Liver (tissue), 9 donors: Measurements from ENCODE around the gene VASP. TPM values are rescaled to one million over a fixed set of nuclear protein-coding genes. Genes with fewer than 3 reads are reported as not detected.
A peak's percentile ranks its signal among the peaks of the same experiment; 100 is the strongest.

ENCODE experiments used
- DNase-seq: peaks from one replicate; pipeline ENCODE4 v3.0.0-alpha.2; 2017; ENCODE audit warnings: low spot score
- H3K27ac ChIP-seq, 2 donors: one replicate each; pipeline ENCODE4 v1.7.0; 2013; ENCODE audit warnings: inconsistent platforms in 2 of 2, low read length in 2 of 2, control low read depth in 1 of 2, low read depth in 1 of 2, mild to moderate bottlenecking in 1 of 2
- H3K27me3 ChIP-seq, 4 donors: one replicate each; pipeline versions ENCODE4 v1.6.1 to v1.7.0; 2013; ENCODE audit warnings: low read length in 3 of 4, inconsistent platforms in 1 of 4, mild to moderate bottlenecking in 1 of 4, moderate library complexity in 1 of 4; ENCODE audit not compliant: control insufficient read depth in 4 of 4, insufficient read depth in 4 of 4
- H3K36me3 ChIP-seq, 4 donors: one replicate each; pipeline versions ENCODE4 v1.6.1 to v1.7.0; 2013; ENCODE audit warnings: low read length in 3 of 4, mild to moderate bottlenecking in 3 of 4, low read depth in 1 of 4, moderate library complexity in 1 of 4; ENCODE audit not compliant: control insufficient read depth in 4 of 4, insufficient read depth in 3 of 4
- H3K4me1 ChIP-seq, 4 donors: one replicate each; pipeline versions ENCODE4 v1.6.1 to v1.7.0; 2013; ENCODE audit warnings: low read length in 3 of 4, mild to moderate bottlenecking in 3 of 4, moderate library complexity in 1 of 4; ENCODE audit not compliant: control insufficient read depth in 4 of 4, insufficient read depth in 4 of 4
- H3K4me3 ChIP-seq, 3 donors: one replicate each; pipeline versions ENCODE4 v1.6.1 to v1.7.0; 2013; ENCODE audit warnings: low read length in 3 of 3, control low read depth in 1 of 3, low read depth in 1 of 3, mild to moderate bottlenecking in 1 of 3
- H3K9ac ChIP-seq, 2 donors: one replicate each; pipeline ENCODE4 v1.7.0; 2013; ENCODE audit warnings: low read length in 2 of 2, mild to moderate bottlenecking in 2 of 2, moderate library complexity in 2 of 2, control low read depth in 1 of 2, low read depth in 1 of 2
- H3K9me3 ChIP-seq, 4 donors: one replicate each; pipeline versions ENCODE4 v1.6.1 to v1.7.0; 2013; ENCODE audit warnings: low read length in 3 of 4; ENCODE audit not compliant: control insufficient read depth in 4 of 4
- CTCF ChIP-seq: fragments of 150-350 bp; IDR thresholded peaks from 2 replicates; pipeline ENCODE4 v1.5.1; 2017; ENCODE audit warnings: improper control_type of control experiment, low read depth, low read length; ENCODE audit not compliant: missing input control
- EGR1 ChIP-seq, 2 donors: IDR thresholded peaks; 2 replicates each; pipeline ENCODE4 v1.6.1; 2016 to 2018; ENCODE audit warnings: antibody characterized with exemption in 2 of 2, low read depth in 2 of 2
- HNF4A ChIP-seq, 2 donors: conservative IDR thresholded peaks; 2 replicates each; pipeline ENCODE4 v1.6.1; 2016; ENCODE audit warnings: antibody characterized with exemption in 2 of 2, mild to moderate bottlenecking in 2 of 2
- HNF4G ChIP-seq: IDR thresholded peaks from 2 replicates; pipeline ENCODE4 v1.6.1; 2016; ENCODE audit warnings: antibody characterized with exemption
- JUND ChIP-seq, 2 donors: IDR thresholded peaks; 2 replicates each; pipeline ENCODE4 v1.6.1; 2016; ENCODE audit warnings: antibody characterized with exemption in 2 of 2
- MAX ChIP-seq: IDR thresholded peaks from 2 replicates; pipeline ENCODE4 v1.6.1; 2016; ENCODE audit warnings: antibody characterized with exemption
- RAD21 ChIP-seq, 2 donors: IDR thresholded peaks; 2 replicates each; pipeline ENCODE4 v1.6.1; 2016; ENCODE audit warnings: antibody characterized with exemption in 2 of 2, mild to moderate bottlenecking in 2 of 2
- REST ChIP-seq: IDR thresholded peaks from 2 replicates; pipeline ENCODE4 v1.6.1; 2016; ENCODE audit warnings: antibody characterized with exemption, mild to moderate bottlenecking
- RXRA ChIP-seq, 2 donors: IDR thresholded peaks; 2 replicates each; pipeline ENCODE4 v1.6.1; 2017 to 2018; ENCODE audit warnings: antibody characterized with exemption in 2 of 2, mild to moderate bottlenecking in 1 of 2
- SP1 ChIP-seq: IDR thresholded peaks from 2 replicates; pipeline ENCODE4 v1.6.1; 2018; ENCODE audit warnings: antibody characterized with exemption, mild to moderate bottlenecking
- YY1 ChIP-seq: IDR thresholded peaks from 2 replicates; pipeline ENCODE4 v1.6.1; 2016; ENCODE audit warnings: antibody characterized with exemption, mild to moderate bottlenecking
- WGBS: extraction: QIAGEN DNeasy Blood & Tissue Kit; methylation state at CpG from one replicate; pipeline ENCODE4 v1.1.7; 2013; 5-methylcytosine and 5-hydroxymethylcytosine counted together
- polyA plus RNA-seq, 2 donors: library from polyadenylated mRNA; stranded (reverse) in 1 of 2; unstranded in 1 of 2; fragments of 200-250 nt in 1 of 2; fragments of >200 nt in 1 of 2; fragmentation: Nextera tagmentation in 1 of 2; extraction: Ambion mirVana in 1 of 2; gene quantifications; one replicate each; pipeline versions ENCODE4 v1.2.1 to v1.2.3, GENCODE V29; 2013 to 2015
- total RNA-seq, 2 donors: library from RNA; depleted of rRNA; stranded (reverse); fragments of >200 nt; gene quantifications; one replicate each; pipeline ENCODE4 v1.2.3, GENCODE V29; 2014
- donor health status: healthy.
- donor health status: healthy.
- donor health status: healthy.
- donor health status: healthy.
- donor health status: healthy.

Gene VASP
- total and polyA plus RNA-seq, 4 donors = 7.3 to 29.1 (median 22.7) TPM

GRCh38 chr19:45498411-45499195, 8.7 kb upstream of the VASP start, which contains the start of gene PPM1N:
TSS of gene PPM1N (plus strand) at chr19:45498443. CDS start at chr19:45498473, 30 bp downstream.
- Histone ChIP-seq H3K4me3 (peak within 1 kb of the TSS in 2 of 3 donors; percentile 14 to 17), H3K9ac (no peak within 1 kb of the TSS)
- TF ChIP-seq CTCF = no peak
- no peak for TF ChIP-seq REST
- TF ChIP-seq SP1 = no peak

DNA sequence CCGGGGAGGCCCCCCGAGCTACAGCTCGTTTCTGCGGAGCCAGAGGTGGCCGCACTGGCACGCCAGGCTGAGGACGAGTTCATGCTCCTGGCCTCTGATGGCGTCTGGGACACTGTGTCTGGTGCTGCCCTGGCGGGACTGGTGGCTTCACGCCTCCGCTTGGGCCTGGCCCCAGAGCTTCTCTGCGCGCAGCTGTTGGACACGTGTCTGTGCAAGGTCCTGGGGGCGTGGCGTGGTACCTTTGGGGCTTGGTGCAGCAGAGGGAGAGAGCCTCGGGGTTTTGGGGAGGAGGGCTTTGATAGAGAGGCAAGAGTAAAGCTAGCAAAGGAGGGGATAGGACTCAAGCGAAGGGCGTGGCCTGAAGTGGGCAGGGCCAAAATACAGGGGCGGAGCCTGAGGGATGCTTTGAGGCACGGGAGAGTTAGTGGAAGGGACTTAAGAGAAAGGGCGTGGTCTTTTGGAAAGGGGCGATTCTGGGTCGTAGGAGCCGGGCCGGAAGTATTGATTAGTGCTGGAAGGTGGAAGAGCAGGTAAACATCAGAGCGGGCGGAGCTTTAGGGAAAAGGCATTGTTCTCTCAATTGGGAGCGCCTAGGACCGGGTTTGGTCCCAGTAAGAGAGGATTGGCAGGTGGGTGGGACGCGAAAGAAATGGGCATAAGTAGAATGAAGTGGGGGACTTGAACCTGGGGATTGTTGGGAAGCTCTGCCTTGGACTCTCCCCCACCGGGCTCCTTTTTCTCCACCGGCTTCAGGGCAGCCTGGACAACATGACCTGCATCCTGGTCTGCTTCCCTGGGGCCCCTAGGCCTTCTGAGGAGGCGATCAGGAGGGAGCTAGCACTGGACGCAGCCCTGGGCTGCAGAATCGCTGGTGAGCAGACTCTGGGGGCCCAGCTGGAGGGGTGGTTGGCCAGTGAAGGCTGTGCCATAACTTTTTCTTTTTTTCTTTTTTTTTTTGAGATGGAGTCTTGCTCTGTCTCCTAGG, 7.8 kb upstream of the VASP start:
- DNase-seq = no peak
- 14% methylated on average over 37 of the region's 37 CpGs for WGBS
- no peaks in the 10 kb centered on the region for H3K9me3 ChIP-seq
- peaks cover 0 to 6% (median 2%) of the 10 kb centered on the region in 4 donors for H3K27me3 ChIP-seq
- no peak overlapping the region for H3K9ac ChIP-seq
- peaks cover 18 to 25% (median 20%) of the 10 kb centered on the region in 4 donors for H3K4me1 ChIP-seq
- TF ChIP-seq RXRA (IDR thresholded peaks at IDR 0.05) (peak in 1 of 2 donors; percentile 21), MAX (peak; percentile 87), EGR1 (IDR thresholded peaks at IDR 0.05; ENCODE audit: low read depth in 2 of 2) (peak in 1 of 2 donors; percentile 62), YY1 (no peak), HNF4G (no peak), SP1 (peak; percentile 23), JUND (IDR thresholded peaks at IDR 0.05) (no peak), HNF4A (conservative IDR thresholded peaks at IDR 0.05) (peak; percentile 34 to 65), RAD21 (IDR thresholded peaks at IDR 0.05) (no peak)
- H3K4me3 ChIP-seq = peak overlapping the region in 1 of 3 donors; percentile 17
- H3K36me3 ChIP-seq = no peaks in the 10 kb centered on the region
- no peak overlapping the region for H3K27ac ChIP-seq

More at GRCh38 chr19:45498411-45499195, 8.7 kb upstream of the VASP start, which contains the start of gene PPM1N:
- no peak for DNase-seq
- H3K36me3 ChIP-seq = no peaks in the 10 kb centered on the region
- no peak within 1 kb of the TSS for H3K27ac ChIP-seq
- peaks cover 0 to 6% (median 2%) of the 10 kb centered on the region in 4 donors for H3K27me3 ChIP-seq
- H3K4me1 ChIP-seq = peaks cover 18 to 25% (median 20%) of the 10 kb centered on the region in 4 donors
- 9% methylated on average over 89 of the region's 89 CpGs for WGBS
- H3K9me3 ChIP-seq = no peaks in the 10 kb centered on the region
